Bronchus fibroblast of lung (primary cell): ENCODE measurements around the gene LAMB4. TPM values are rescaled to one million over a fixed set of nuclear protein-coding genes. Genes with fewer than 3 reads are reported as not detected.

Experiments used
- total RNA-seq: library from RNA; depleted of rRNA; stranded (reverse); fragments of >200 nt; gene quantifications from 2 replicates; pipeline ENCODE4 v1.2.3, GENCODE V29; 2015

LAMB4 gene
- total RNA-seq = under 0.01 and 0.15 TPM in 2 replicates

DNA sequence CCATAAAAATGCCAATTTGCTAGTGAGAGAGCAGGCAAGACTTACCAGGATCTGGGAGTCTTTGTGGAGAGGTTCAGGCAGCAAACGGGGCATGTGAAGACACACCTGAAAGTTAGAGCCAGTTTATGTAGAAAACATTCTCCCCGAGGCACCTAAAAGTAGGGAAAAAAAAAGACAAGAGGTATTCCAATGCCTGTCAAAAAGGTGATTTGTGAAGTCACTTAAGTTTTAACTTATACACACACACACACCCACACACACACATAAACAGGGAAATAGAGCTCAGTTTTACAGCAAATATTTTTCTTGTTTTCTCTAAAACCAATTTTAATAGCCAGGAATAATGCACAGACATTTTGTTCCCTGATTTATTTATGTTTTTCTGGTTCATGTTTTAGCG, at the start of gene LAMB4:
Gene LAMB4 (minus strand): TSS at position 101 of the 400 bp plus-strand sequence. CDS start 7,197 bp downstream, outside the sequence.

DNA sequence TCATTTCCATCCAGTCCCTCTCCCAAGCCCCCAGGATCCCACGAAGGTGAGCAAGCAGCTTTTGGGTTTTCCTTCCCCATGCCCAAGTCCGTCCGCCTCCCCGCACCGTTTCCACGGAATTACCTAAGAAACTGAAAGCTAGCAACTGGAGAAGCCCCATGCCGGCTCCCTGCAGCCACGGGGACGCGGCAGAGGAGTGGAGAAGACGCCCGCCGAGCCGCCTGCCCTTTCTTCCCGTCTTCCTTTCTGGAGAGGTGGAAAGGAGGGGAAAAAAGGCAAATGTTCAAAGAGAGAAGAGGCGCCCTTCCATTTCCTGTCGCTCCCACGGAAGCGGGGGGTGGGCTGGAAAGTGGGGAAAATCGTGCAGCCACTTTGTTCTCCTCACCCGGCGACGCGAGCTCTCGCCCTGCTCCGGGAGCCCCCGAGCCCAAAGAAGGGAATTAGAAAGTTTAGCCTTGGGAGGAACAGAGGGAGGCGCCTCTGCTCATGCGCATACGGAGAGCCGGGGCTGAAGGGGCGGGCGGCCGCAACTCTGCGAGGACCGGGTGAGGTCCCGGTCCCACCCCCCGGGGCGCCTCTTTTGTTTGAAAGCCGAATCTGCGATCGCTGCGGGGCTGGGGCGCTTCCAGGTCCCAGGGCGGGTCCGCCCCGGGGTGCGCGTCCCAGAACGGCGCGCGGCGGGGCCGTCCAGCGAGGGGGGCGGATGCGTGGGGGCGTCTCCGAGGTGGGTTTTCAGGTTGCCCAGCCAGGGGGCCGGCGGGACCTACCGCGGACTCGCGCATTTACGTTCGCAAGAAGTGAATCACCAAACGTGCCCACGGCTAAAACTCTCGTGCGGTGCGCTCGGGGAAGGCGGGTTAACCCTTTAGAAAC, 127.2 kb downstream of the LAMB4 start, which contains the start of gene LAMB1:
Gene LAMB1 (minus strand): TSS at position 436 of the 873 bp plus-strand sequence. CDS start 276 bp downstream, at position 160.

Other genes starting within 250 kb of the LAMB4 start
- 44.6 and 57.8 TPM in 2 replicates for gene DLD, start 239.2 kb downstream of the LAMB4 start, total RNA-seq
- gene LAMB1, start 127.2 kb downstream of the LAMB4 start, total RNA-seq = 101 and 103 TPM in 2 replicates